Adipocyte (in vitro differentiated cells): Measurements from ENCODE around the gene AP2S1.
"Not testable (repeated sequence)": the region's sequence is repeated elsewhere in the genome, so short reads cannot be mapped to it uniquely, and the experiment has no call there.

Experiments
- DNase-seq: peaks from one replicate; pipeline ENCODE4 v3.0.0-alpha.2; 2015; ENCODE audit warnings: low read depth
- H3K27me3 ChIP-seq: replicated peaks from 2 replicates; pipeline ENCODE4 v1.7.0; 2013; ENCODE audit warnings: mild to moderate bottlenecking, low read length, moderate library complexity; ENCODE audit not compliant: control insufficient read depth, insufficient read depth
- H3K36me3 ChIP-seq: 2 replicates; pipeline ENCODE4 v1.7.0; 2013; ENCODE audit warnings: low read length, mild to moderate bottlenecking, moderate library complexity; ENCODE audit not compliant: control insufficient read depth, insufficient read depth, severe bottlenecking
- H3K4me1 ChIP-seq: 2 replicates; pipeline ENCODE4 v1.7.0; 2013; ENCODE audit warnings: mild to moderate bottlenecking, low read length, moderate library complexity; ENCODE audit not compliant: control insufficient read depth, insufficient read depth
- H3K4me3 ChIP-seq: 2 replicates; pipeline ENCODE4 v1.7.0; 2013; ENCODE audit warnings: mild to moderate bottlenecking, low read length, moderate library complexity
- H3K9ac ChIP-seq: 2 replicates; pipeline ENCODE4 v1.7.0; 2013; ENCODE audit warnings: mild to moderate bottlenecking, low read length, moderate library complexity
- H3K9me3 ChIP-seq: 2 replicates; pipeline ENCODE4 v1.7.0; 2013; ENCODE audit warnings: mild to moderate bottlenecking, low read length, moderate library complexity; ENCODE audit not compliant: control insufficient read depth

The AP2S1 gene

DNA sequence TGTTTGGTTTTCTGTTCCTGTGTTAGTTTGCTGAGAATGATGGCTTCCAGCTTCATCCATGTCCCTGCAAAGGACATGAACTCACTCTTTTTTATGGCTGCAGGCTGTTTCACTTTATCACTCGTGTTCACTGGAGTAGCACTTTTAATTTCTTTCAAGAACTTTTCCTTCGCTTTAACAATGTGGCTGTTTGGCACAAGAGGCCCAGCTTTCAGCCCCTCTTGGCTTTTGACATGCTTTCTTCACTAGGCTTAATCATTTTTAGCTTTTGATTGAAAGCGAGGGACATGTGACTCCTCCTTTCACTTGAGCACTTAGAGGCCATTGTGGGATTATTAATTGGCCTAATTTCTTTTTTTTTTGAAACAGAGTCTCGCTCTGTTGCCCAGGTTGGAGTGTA lies 32.1 kb upstream of the AP2S1 start:
- H3K9ac ChIP-seq, H3K4me3 ChIP-seq, H3K36me3 ChIP-seq, DNase-seq, H3K9me3 ChIP-seq, H3K27me3 ChIP-seq: not testable (repeated sequence)
- H3K4me1 ChIP-seq = peaks cover 37% of the 10 kb centered on the region

DNA sequence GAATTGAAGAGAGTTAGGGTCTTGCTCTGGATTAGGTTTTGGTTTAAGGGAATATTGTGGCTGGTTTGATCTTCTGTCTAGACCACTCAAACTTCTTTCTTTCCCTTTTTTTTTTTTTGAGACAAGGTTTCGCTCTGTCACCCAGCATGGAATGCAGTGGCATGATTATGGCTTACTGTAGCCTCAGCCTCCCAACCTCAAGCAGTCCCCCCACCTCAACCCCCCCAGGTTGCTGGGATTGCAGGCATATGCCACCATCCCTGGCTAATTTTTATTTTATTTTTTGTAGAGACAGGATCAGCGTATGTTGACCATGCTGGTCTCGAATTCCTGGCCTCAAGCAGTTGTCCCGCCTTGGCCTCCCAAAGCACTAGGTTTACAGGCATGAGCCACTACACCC lies 31.4 kb upstream of the AP2S1 start:
- Histone ChIP-seq H3K9ac (no peak overlapping the region), H3K9me3 (no peaks in the 10 kb centered on the region), H3K27me3 (no peaks in the 10 kb centered on the region), H3K4me1 (peaks cover 31% of the 10 kb centered on the region), H3K4me3 (no peak overlapping the region), H3K36me3 (no peaks in the 10 kb centered on the region)
- DNase-seq = no peak

DNA sequence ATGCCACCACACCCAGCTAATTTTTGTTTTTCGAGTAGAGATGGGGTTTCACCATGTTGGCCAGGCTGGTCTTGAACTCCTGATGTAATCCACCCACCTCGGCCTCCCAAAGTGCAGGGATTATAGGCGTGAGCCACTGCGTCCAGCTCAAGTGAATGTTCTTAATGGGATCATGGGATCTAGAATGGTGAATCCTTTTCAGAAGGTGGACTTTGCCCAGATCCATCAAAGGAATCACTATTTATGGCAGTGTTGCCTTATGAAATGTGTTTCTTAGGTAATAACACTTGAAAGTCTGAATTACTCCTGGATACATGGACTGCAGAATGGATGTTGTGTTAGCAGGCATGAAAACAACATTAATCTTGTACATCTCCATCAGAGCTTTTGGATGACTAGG lies 30.4 kb upstream of the AP2S1 start:
- Histone ChIP-seq H3K9me3 (no peaks in the 10 kb centered on the region), H3K36me3 (no peaks in the 10 kb centered on the region), H3K4me1 (peaks cover 22% of the 10 kb centered on the region), H3K4me3 (no peak overlapping the region), H3K27me3 (no peaks in the 10 kb centered on the region), H3K9ac (no peak overlapping the region)
- DNase-seq = no peak

DNA sequence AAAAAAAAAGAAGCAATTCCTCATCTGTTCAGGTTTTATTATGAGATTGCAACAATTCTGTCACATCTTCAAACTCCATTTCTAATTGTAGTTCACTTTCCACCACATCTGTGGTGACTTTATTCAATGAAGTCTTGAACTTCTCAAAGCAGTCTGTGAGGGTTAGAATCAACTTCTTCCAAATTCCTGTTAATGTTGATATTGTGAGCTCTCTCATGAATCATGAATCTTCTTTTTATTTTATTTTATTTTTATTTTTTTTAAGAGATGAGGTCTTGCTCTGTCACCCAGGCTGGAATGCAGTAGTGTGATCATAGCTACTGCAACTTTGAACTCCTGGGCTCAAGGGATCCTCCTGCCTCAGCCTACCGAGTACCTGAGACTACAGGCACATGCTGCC lies 29.8 kb upstream of the AP2S1 start:
- H3K9me3 ChIP-seq = no peaks in the 10 kb centered on the region
- H3K27me3 ChIP-seq = no peaks in the 10 kb centered on the region
- peaks cover 15% of the 10 kb centered on the region for H3K4me1 ChIP-seq
- peaks cover 5% of the 10 kb centered on the region for H3K36me3 ChIP-seq
- H3K4me3 ChIP-seq = no peak overlapping the region
- no peak for DNase-seq
- H3K9ac ChIP-seq = no peak overlapping the region

DNA sequence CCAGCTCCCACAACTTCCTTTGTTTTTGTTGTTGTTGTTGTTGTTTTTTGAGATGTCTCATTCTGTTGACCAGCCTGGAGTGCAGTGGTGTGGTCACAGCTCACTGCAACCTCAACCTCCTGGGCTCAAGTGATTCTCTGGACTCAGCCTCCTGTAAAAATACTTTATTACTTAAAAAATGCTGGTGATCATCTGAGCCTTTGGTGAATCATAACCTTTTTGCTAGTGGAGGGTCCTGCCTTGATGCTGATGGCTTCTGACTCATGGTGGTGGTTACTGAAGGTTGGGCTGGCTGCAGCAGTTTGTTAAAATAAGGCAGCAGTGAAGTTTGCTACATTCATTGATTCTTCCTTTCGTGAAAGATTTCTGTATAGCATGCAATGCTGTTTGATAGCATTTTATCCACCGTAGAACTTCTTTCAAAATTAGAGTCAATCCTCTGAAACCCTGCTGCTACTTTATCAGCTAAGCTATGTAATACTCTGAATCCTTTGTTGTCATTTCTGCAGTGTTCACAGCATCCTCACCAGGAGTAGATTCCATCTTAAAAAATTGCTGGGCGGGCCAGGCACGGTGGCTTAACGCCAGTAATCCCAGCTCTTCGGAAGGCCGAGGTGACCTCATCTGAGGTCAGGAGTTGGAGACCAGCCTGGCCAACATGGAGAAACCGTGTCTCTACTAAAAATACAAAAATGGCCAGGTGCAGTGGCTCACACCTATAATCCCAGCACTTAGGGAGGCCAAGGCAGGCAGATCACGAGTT lies 28.1 kb upstream of the AP2S1 start:
- no peak overlapping the region for H3K9ac ChIP-seq
- peaks cover 11% of the 10 kb centered on the region for H3K4me1 ChIP-seq
- DNase-seq = peak; percentile 60
- peaks cover 10% of the 10 kb centered on the region for H3K36me3 ChIP-seq
- no peaks in the 10 kb centered on the region for H3K27me3 ChIP-seq
- H3K4me3 ChIP-seq = no peak overlapping the region
- no peaks in the 10 kb centered on the region for H3K9me3 ChIP-seq

DNA sequence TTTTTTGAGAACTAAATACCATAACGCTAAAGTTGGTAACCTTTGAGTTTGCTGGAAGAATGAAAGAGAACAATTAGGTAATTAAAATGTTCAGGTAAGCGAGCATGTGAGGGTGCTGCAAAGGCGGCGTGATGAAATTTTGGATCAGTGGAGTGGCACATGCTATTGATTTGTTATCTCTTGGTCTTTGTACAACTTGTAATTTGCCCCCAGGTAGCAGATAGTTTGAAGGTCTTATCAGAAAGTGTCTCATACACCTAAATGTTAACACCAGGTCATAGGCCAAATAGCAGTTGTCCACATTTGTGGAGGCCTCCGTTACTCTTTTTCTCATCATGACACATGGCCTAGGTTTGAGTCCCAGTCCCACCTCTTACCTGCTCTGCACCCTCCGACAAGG lies 25.0 kb upstream of the AP2S1 start:
- H3K4me1 ChIP-seq = peaks cover 7% of the 10 kb centered on the region
- H3K9me3 ChIP-seq = no peaks in the 10 kb centered on the region
- no peak for DNase-seq
- no peaks in the 10 kb centered on the region for H3K27me3 ChIP-seq
- H3K36me3 ChIP-seq = peaks cover 13% of the 10 kb centered on the region
- no peak overlapping the region for H3K9ac ChIP-seq
- no peak overlapping the region for H3K4me3 ChIP-seq

DNA sequence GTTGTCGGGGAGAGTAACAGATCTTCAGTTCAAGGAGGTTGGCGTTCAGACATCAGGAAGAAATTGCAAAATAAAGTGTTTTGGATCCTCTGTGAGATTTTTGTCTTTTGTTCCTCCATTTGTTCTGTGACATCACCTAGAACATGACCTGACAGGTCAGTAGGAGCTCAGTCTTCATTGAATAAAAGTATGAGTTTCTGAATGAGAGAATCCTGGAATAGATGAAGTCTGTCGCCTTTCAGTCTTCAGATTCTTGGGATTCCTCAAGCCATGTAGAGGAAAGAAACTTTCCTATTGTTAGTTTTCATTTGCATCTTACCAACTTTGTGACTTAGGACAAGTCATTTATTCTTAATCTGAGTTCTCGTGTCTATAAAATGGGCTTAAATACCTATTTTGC lies 24.6 kb upstream of the AP2S1 start:
- no peak overlapping the region for H3K9ac ChIP-seq
- H3K4me3 ChIP-seq = no peak overlapping the region
- H3K27me3 ChIP-seq = no peaks in the 10 kb centered on the region
- H3K36me3 ChIP-seq = peaks cover 13% of the 10 kb centered on the region
- peaks cover 7% of the 10 kb centered on the region for H3K4me1 ChIP-seq
- no peaks in the 10 kb centered on the region for H3K9me3 ChIP-seq
- no peak for DNase-seq

DNA sequence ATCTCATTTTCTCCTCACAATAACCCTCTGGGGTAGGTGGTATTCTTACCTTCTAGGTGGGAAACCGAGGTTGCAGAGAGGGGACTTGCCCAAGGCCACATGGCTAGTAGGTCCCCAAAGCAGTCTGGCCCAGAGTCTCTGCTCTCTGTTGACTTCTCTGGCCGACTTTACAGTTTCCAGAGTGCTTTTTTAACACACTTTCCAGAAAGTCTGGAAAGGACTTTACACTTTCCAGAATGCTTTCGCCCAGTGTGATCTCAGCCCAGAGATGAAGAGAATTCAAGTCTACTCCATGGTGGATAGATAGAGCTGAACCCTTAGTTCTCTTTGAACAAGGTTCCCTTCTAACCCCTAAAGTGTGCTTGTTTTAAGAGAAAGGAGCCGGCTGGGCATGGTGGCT lies 22.3 kb upstream of the AP2S1 start:
- H3K9ac ChIP-seq = no peak overlapping the region
- no peaks in the 10 kb centered on the region for H3K27me3 ChIP-seq
- H3K4me3 ChIP-seq = no peak overlapping the region
- peaks cover 13% of the 10 kb centered on the region for H3K36me3 ChIP-seq
- no peaks in the 10 kb centered on the region for H3K4me1 ChIP-seq
- DNase-seq = no peak
- no peaks in the 10 kb centered on the region for H3K9me3 ChIP-seq

DNA sequence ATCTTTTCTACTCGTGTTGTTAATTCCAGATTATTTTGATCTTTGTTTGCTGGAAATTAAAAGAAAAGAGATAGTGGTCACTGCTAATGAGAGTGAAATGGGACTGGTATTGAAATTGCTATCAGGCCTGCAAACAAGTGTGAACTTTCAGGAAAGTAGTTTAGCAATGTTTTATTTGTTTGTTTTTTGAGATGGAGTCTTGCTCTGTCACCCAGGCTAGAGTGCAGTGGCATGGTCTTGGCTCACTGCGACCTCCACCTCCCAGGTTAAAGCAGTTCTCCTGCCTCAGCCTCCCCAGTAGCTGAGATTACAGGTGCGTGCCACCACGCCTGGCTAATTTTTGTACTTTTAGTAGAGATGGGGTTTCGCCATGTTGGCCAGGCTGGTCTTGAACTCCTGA lies 20.5 kb upstream of the AP2S1 start:
- H3K4me1 ChIP-seq = peaks cover 15% of the 10 kb centered on the region
- H3K9ac ChIP-seq, DNase-seq, H3K4me3 ChIP-seq, H3K27me3 ChIP-seq, H3K9me3 ChIP-seq: not testable (repeated sequence)
- peaks cover 13% of the 10 kb centered on the region for H3K36me3 ChIP-seq

DNA sequence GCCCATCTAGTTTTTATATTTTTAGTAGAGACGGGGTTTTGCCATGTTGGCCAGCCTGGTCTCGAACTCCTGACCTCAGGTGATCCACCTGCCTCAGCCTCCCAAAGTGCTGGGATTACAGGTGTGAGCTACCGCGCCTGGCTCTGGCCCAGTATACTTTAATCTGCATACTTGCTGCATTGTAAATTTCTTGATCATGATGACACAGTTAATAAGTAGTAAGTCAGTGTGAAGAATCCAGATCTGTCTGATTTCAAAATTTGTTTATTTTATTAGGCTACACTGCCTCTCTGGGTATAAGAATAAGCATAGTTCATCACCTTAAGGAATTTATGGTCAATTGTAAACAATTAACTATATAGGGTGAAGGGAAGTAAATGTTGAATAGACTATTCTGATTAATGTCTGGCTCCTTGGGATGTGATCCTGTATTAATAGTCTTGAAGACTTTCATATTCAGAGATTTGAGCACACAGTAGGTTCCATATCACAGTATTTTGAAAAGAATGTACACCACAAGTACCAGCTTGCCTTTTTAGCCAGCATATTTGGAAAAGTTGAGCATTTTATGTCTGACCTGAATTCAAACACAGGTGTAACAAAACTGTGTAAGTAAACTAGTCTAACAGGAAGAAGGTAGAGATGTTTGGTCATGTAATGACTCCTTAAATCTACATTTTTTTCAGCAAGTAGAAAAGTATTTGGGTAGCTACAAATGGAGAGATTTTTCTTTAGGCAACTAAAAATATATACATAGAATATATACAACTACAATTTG lies 17.6 kb upstream of the AP2S1 start:
- Histone ChIP-seq H3K4me1 (peaks cover 42% of the 10 kb centered on the region), H3K9ac (no peak overlapping the region), H3K4me3 (no peak overlapping the region), H3K36me3 (peaks cover 3% of the 10 kb centered on the region), H3K9me3 (no peaks in the 10 kb centered on the region), H3K27me3 (no peaks in the 10 kb centered on the region)
- no peak for DNase-seq

DNA sequence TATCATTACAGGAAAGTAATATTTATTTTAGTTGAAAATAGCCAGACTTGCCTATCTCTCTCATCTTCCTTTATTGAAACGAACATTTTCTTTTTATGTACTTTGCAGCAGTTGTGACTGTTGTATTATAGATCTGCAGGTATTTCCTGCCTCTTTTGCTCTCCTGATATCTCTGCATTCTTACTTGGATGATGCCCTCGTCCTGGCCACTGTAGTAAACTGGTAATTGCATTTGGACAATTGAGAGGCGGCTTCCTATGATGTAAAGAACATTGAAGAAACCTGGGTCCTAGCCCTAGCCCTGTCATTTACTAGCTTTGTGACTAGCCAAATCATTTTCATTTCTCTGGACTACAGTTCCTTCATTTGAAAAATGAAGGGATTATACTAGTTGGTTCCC lies 16.5 kb upstream of the AP2S1 start:
- DNase-seq = no peak
- H3K9me3 ChIP-seq = no peaks in the 10 kb centered on the region

More for the DNA sequence above, 16.5 kb upstream of the AP2S1 start:
- no peak overlapping the region for H3K9ac ChIP-seq
- H3K27me3 ChIP-seq = no peaks in the 10 kb centered on the region
- H3K4me1 ChIP-seq = peaks cover 51% of the 10 kb centered on the region
- no peak overlapping the region for H3K4me3 ChIP-seq
- no peaks in the 10 kb centered on the region for H3K36me3 ChIP-seq
